HuH-7 (cell line): ENCODE measurements around the gene SLC22A31.
"Not testable (repeated sequence)": the region's sequence is repeated elsewhere in the genome, so short reads cannot be mapped to it uniquely, and the experiment has no call there.

Experiments
- DNase-seq: peaks from one replicate; pipeline ENCODE4 v3.0.0; 2011; ENCODE audit warnings: low spot score

Gene SLC22A31

GRCh38 chr16:89192956-89193575 lies 7.3 kb downstream of the SLC22A31 start:
- DNase-seq: peak; percentile 98

GRCh38 chr16:89192186-89192955 lies 8.0 kb downstream of the SLC22A31 start:
- peak; percentile 88 for DNase-seq

- DNase-seq: no peak
Measured at GRCh38 chr16:89191901-89192185, 8.5 kb downstream of the SLC22A31 start.

GRCh38 chr16:89191033-89191900 lies 9.1 kb downstream of the SLC22A31 start:
- no peak for DNase-seq

- no peak for DNase-seq
Measured at GRCh38 chr16:89190150-89190958, 10.0 kb downstream of the SLC22A31 start.

GRCh38 chr16:89189358-89190025 lies 10.8 kb downstream of the SLC22A31 start:
- no peak for DNase-seq

GRCh38 chr16:89188471-89189357 lies 11.6 kb downstream of the SLC22A31 start:
- DNase-seq: not testable (repeated sequence)

- DNase-seq: no peak
Measured at GRCh38 chr16:89187770-89188392, 12.5 kb downstream of the SLC22A31 start.

GRCh38 chr16:89187032-89187769 lies 13.1 kb downstream of the SLC22A31 start:
- DNase-seq: no peak

GRCh38 chr16:89186593-89187031 lies 13.7 kb downstream of the SLC22A31 start:
- not testable (repeated sequence) for DNase-seq

- DNase-seq: not testable (repeated sequence)
Measured at GRCh38 chr16:89185887-89186592, 14.3 kb downstream of the SLC22A31 start.

- no peak for DNase-seq
Measured at GRCh38 chr16:89184933-89185794, 15.2 kb downstream of the SLC22A31 start.

GRCh38 chr16:89184677-89184932 lies 15.7 kb downstream of the SLC22A31 start:
- DNase-seq: no peak

- no peak for DNase-seq
Measured at GRCh38 chr16:89183975-89184676, 16.2 kb downstream of the SLC22A31 start.

GRCh38 chr16:89183463-89183862 lies 16.9 kb downstream of the SLC22A31 start:
- no peak for DNase-seq

- DNase-seq: no peak
Measured at GRCh38 chr16:89179656-89180315, 20.6 kb downstream of the SLC22A31 start.

GRCh38 chr16:89179148-89179484 lies 21.2 kb downstream of the SLC22A31 start:
- no peak for DNase-seq
